ENCODE results near the gene TBC1D3E.
"Not testable (repeated sequence)": the region's sequence is repeated elsewhere in the genome, so short reads cannot be mapped to it uniquely, and the experiment has no call there.

The TBC1D3E gene

GRCh38 chr17:38127651-38128050 lies at the start of gene TBC1D3E:
Gene TBC1D3E (plus strand): TSS chr17:38127951. CDS start chr17:38129496, 1,545 bp downstream.
- not testable (repeated sequence) for DNase-seq

DNA sequence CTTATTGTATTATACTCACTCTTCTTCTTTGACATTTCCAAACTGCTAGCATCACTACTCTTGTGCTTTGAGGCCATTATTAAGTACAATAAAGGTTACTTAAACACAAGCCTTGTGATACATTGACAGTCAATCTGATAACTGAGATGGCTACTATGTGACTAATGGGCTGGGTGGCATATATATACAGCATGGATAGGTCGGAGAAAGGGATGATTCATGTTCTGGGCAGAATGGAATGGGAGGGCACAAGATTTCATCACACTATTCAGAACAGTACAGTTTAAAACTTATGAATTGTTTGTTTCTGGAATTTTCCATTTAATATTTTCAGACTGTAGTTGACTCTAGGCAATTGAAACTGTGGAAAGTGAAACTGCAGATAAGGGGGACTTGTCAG lies 40.4 kb upstream of the TBC1D3E start:
- DNase-seq, result not testable (repeated sequence)

DNA sequence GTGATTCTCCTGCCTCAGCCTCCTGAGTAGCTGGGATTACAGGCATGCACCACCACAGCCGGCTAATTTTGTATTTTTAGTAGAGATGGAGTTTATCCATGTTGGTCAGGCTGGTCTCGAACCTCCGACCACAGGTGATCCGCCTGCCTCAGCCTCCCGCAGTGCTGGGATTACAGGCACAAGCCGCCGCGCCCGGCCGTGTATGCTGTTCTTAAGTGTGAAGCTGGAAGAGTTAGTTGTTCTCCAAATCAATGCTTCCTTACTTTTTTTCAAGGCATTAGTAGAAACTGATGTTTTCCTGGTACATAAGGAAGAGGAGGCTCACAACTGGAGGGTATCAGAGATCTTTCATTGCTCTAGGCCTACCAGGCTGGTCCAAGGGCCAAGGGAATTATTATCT lies 39.6 kb upstream of the TBC1D3E start:
- not testable (repeated sequence) for DNase-seq

DNA sequence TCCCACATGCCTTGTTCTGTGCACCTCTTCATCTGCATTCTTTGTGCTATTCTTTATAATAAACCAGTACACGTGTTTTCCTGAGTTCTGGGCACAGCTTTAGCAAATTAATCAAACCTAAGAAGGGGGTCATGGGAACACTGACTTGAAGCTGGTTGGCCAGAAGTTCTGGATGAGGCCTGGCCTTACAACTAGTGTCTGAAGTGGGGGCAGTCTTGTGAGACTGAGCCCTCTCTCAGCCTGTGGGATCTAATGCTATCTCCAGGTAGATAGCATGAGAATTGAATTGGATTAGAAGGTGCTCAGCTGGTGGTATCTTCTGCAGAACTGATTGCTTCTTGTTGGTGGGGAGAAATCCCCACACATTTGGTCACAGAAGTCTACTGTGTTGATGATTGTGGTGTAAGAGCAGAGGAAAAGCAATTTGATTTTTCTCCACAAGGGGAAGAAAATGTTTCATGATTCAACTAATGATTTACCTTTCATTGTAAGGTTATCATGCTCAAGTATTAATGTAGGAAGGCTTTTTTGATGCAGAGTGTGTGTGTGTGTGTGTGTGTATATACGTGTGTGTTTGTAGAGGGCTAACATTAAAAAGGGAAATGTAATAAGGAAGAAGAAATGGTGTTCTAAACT lies 33.6 kb upstream of the TBC1D3E start:
- DNase-seq, result not testable (repeated sequence)

DNA sequence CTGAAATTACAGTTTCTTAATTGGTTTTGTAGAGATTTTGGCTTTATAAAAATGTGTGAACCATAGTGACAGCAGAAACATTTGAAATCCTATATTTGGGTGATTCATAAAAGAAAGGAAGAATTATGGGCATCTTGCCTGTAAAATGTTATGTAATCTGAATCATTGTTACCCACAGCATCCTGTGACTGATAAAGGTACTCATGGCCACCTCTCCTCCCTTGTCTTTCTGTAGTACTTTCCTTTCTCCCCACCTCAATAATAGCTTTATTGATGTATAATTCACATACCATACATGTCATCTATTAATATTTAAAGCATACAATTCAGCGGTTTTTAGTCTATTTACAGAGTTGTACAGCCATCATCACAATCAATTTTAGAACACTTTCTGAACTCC lies 28.5 kb upstream of the TBC1D3E start:
- DNase-seq, result not testable (repeated sequence)

- not testable (repeated sequence) for DNase-seq
Observed at GRCh38 chr17:38119829-38120228, 7.9 kb upstream of the TBC1D3E start.

DNA sequence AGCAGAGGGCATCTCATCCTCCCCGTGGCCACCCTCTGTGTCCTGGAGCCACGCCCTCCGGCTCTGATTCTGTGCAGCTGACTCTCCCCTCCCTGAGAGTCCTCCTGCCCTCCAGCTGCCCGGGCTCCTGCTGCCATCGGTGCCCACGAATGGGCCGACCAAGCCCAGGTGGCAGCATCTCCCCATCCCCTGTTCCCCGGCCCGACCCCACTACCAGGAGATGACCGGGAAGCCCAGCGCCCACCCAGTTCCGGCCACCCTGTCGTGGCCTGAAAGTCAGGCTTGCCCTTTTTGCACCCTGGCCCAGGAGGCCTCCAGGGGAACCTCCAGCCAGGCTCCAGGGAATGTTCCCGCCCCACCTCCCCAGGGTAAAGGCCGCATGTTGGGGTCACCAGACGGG lies 7.1 kb downstream of the TBC1D3E start:
- not testable (repeated sequence) for DNase-seq

Data from NCI-H2171 (cell line).